Raji (cell line): ENCODE data around the gene PRKRIP1.
"Not testable (repeated sequence)": the region's sequence is repeated elsewhere in the genome, so short reads cannot be mapped to it uniquely, and the experiment has no call there.

Source experiments
- POLR2A ChIP-seq: IDR thresholded peaks from 2 replicates; pipeline ENCODE4 v1.6.1; 2011; ENCODE audit warnings: low read depth, low read length, control low read depth; ENCODE audit not compliant: insufficient read depth

Gene PRKRIP1

GRCh38 chr7:102395873-102396709 is at the start of gene PRKRIP1:
TSS of gene PRKRIP1 (plus strand) at chr7:102396363. CDS start at chr7:102396412, 49 bp downstream.
- TF ChIP-seq POLR2A = peak; percentile 76

- TF ChIP-seq POLR2A = not testable (repeated sequence)
Measured at GRCh38 chr7:102356344-102356743, 39.8 kb upstream of the PRKRIP1 start, which contains the start of gene SPDYE6. TSS of gene SPDYE6 (minus strand) at chr7:102356444. CDS start at chr7:102356023, 421 bp downstream.

- peak; percentile 87 for TF ChIP-seq POLR2A
Measured at GRCh38 chr7:102363549-102364393, 32.4 kb upstream of the PRKRIP1 start.

- TF ChIP-seq POLR2A = no peak
Measured at GRCh38 chr7:102376964-102377466, 19.1 kb upstream of the PRKRIP1 start.

- TF ChIP-seq POLR2A = no peak
Measured at GRCh38 chr7:102387064-102387463, 9.1 kb upstream of the PRKRIP1 start.

- no peak for TF ChIP-seq POLR2A
Measured at GRCh38 chr7:102389810-102390209, 6.4 kb upstream of the PRKRIP1 start.

GRCh38 chr7:102390697-102391484 is 5.3 kb upstream of the PRKRIP1 start:
- no peak for TF ChIP-seq POLR2A

- TF ChIP-seq POLR2A = no peak
Measured at GRCh38 chr7:102392330-102392729, 3.8 kb upstream of the PRKRIP1 start.

- TF ChIP-seq POLR2A = no peak
Measured at GRCh38 chr7:102393467-102393866, 2.7 kb upstream of the PRKRIP1 start.

- no peak for TF ChIP-seq POLR2A
Measured at GRCh38 chr7:102395592-102395872, 631 bp upstream of the PRKRIP1 start.

GRCh38 chr7:102396710-102397019 is 502 bp downstream of the PRKRIP1 start:
- TF ChIP-seq POLR2A = no peak

GRCh38 chr7:102398543-102398942 is 2.4 kb downstream of the PRKRIP1 start:
- TF ChIP-seq POLR2A = no peak

- no peak for TF ChIP-seq POLR2A
Measured at GRCh38 chr7:102400360-102400759, 4.2 kb downstream of the PRKRIP1 start.

GRCh38 chr7:102403563-102403962 is 7.4 kb downstream of the PRKRIP1 start:
- no peak for TF ChIP-seq POLR2A
